HAP-1 (cell line): ENCODE measurements around the gene WWOX.

Experiments
- DNase-seq, 2 experiments: peaks; one replicate each; pipeline ENCODE4 v3.0.0-alpha.2; 2016 to 2020; ENCODE audit warnings: low spot score in 2 of 2
- H3K27me3 ChIP-seq: fragments of 250-450 bp; sonication (Bioruptor Pico); 2 replicates; pipeline ENCODE4 v1.5.1; 2020; ENCODE audit warnings: low read depth, mild to moderate bottlenecking, moderate library complexity
- H3K36me3 ChIP-seq: fragments of 250-450 bp; sonication (Bioruptor Pico); replicated peaks from 2 replicates; pipeline ENCODE4 v1.5.1; 2020; ENCODE audit warnings: mild to moderate bottlenecking
- H3K4me1 ChIP-seq: fragments of 250-450 bp; sonication (Bioruptor Pico); 2 replicates; pipeline ENCODE4 v1.5.1; 2020; ENCODE audit warnings: mild to moderate bottlenecking
- H3K4me3 ChIP-seq: fragments of 250-450 bp; sonication (Bioruptor Pico); 2 replicates; pipeline ENCODE4 v1.5.1; 2020; ENCODE audit warnings: mild to moderate bottlenecking, moderate library complexity
- H3K9me3 ChIP-seq: fragments of 250-450 bp; sonication (Bioruptor Pico); 2 replicates; pipeline ENCODE4 v1.5.1; 2020; ENCODE audit warnings: mild to moderate bottlenecking, moderate library complexity
- in situ Hi-C: fragments of 300-500 bp; cut with MboI; formaldehyde crosslinking; loops from 3 replicates; pipeline ENCODE4 v1.14.3; 2020; ENCODE audit warnings: low sequenced_read_pairs, inconsistent platforms, mixed read lengths

WWOX gene

DNA sequence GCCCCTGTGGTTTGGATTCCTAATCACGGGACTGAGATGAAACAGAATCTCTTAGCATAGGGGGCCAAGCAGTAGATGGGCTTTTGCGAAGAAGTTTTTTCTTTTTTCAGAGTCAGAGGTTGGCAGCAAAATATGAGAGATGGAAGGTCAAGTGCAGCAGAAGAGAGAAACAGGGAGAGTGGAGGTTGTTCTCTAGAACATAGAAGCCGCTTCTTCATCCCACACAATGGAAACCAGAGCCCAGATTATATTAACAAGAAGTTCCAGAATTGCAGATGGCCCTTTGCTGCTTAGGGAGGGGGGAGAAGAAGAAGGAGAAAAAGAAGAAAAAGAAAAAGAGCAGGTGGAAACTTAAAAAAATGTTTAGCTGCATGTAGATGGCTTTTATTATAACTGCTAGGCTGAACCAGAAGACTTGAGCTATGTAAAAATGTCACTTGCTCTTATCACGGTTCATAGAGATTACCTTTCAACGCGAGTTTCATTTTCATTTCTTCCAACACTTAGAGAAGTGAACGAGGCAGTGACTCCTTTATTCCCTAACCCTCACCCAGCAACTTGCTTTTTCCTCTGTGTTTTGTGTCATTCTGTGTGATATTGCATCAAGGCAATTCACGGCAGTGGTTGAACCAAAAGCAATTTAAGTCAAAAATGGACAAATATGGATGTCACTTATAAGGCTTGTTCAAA is 737.5 kb downstream of the WWOX start:
- Histone ChIP-seq H3K9me3 (no peaks in the 10 kb centered on the region), H3K4me1 (no peaks in the 10 kb centered on the region), H3K4me3 (no peak overlapping the region), H3K36me3 (no peaks in the 10 kb centered on the region), H3K27me3 (no peaks in the 10 kb centered on the region)
- in situ Hi-C loops: no loop called here
- no peak for DNase-seq

DNA sequence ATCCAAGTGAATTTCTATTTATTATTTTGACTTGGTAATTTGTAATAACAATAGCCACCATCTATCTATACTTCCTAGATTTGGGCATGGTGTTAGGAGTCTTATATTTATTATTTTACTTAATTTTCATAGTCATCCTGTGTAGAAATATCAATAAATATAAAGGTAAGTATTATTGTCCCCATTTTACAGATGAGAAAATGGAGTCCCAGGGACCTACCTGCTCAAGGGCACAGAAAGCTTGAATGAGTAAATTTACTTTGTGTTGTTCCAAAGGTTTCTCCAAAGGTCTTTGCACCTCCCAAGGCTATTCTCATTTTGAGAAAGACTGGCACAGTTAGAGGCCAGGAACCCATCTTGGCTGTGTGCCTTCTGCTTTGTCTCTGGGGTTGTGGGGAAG is 738.3 kb downstream of the WWOX start:
- Histone ChIP-seq H3K4me1 (no peaks in the 10 kb centered on the region), H3K36me3 (no peaks in the 10 kb centered on the region), H3K27me3 (no peaks in the 10 kb centered on the region), H3K4me3 (no peak overlapping the region), H3K9me3 (no peaks in the 10 kb centered on the region)
- in situ Hi-C loops: no loop called here
- DNase-seq: no peak

DNA sequence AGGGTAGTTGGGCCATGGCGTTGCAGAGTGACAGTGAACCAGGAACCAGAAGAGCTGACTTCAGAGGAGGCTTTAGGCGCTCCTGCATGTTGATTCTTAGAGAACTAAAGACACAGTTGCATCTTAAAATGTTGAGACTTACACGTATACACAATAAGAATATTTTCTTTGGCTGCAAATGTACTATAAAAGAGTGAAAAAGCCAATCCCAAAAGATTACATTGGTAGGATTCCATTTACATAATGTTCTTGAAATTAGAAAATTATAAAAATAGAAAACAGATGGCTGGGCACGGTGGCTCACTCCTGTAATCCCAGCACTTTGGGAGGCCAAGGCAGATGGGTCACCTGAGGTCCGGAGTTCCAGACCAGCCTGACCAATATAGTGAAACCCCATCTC is 738.8 kb downstream of the WWOX start:
- H3K27me3 ChIP-seq: no peaks in the 10 kb centered on the region
- no peaks in the 10 kb centered on the region for H3K4me1 ChIP-seq
- H3K36me3 ChIP-seq: no peaks in the 10 kb centered on the region
- in situ Hi-C loops: no loop called here
- H3K4me3 ChIP-seq: no peak overlapping the region
- DNase-seq: no peak
- no peaks in the 10 kb centered on the region for H3K9me3 ChIP-seq

- in situ Hi-C loops: no loop called here
- Histone ChIP-seq H3K36me3 (no peaks in the 10 kb centered on the region), H3K27me3 (no peaks in the 10 kb centered on the region), H3K4me1 (no peaks in the 10 kb centered on the region), H3K9me3 (no peaks in the 10 kb centered on the region), H3K4me3 (no peak overlapping the region)
- no peak for DNase-seq
These were observed 743.5 kb downstream of the WWOX start for GRCh38 chr16:78842950-78843349.

GRCh38 chr16:78843978-78844377 is 744.5 kb downstream of the WWOX start:
- in situ Hi-C loops: no loop called here
- no peak for DNase-seq
- Histone ChIP-seq H3K4me3 (no peak overlapping the region), H3K27me3 (no peaks in the 10 kb centered on the region), H3K4me1 (no peaks in the 10 kb centered on the region), H3K9me3 (no peaks in the 10 kb centered on the region), H3K36me3 (no peaks in the 10 kb centered on the region)

- Histone ChIP-seq H3K27me3 (no peaks in the 10 kb centered on the region), H3K36me3 (no peaks in the 10 kb centered on the region), H3K9me3 (no peaks in the 10 kb centered on the region), H3K4me3 (no peak overlapping the region), H3K4me1 (no peaks in the 10 kb centered on the region)
- in situ Hi-C loops: no loop called here
- no peak for DNase-seq
These were observed 745.2 kb downstream of the WWOX start for GRCh38 chr16:78844682-78845081.

GRCh38 chr16:78851266-78851665 is 751.8 kb downstream of the WWOX start:
- in situ Hi-C loops: loop anchor here (25.0 kb wide), 1 partner anchor 111 kb away; no protein-coding TSS in a partner anchor
- DNase-seq: no peak

GRCh38 chr16:78852081-78852635 is 752.7 kb downstream of the WWOX start:
- H3K27me3 ChIP-seq: no peaks in the 10 kb centered on the region
- no peaks in the 10 kb centered on the region for H3K4me1 ChIP-seq
- in situ Hi-C loops: loop anchor here (25.0 kb wide), 1 partner anchor 110 kb away; no protein-coding TSS in a partner anchor
- H3K9me3 ChIP-seq: no peaks in the 10 kb centered on the region
- no peaks in the 10 kb centered on the region for H3K36me3 ChIP-seq
- H3K4me3 ChIP-seq: no peak overlapping the region
- no peak for DNase-seq

More at GRCh38 chr16:78851266-78851665, 751.8 kb downstream of the WWOX start:
- H3K27me3 ChIP-seq: no peaks in the 10 kb centered on the region
- H3K4me3 ChIP-seq: no peak overlapping the region
- no peaks in the 10 kb centered on the region for H3K36me3 ChIP-seq
- H3K9me3 ChIP-seq: no peaks in the 10 kb centered on the region
- H3K4me1 ChIP-seq: no peaks in the 10 kb centered on the region

DNA sequence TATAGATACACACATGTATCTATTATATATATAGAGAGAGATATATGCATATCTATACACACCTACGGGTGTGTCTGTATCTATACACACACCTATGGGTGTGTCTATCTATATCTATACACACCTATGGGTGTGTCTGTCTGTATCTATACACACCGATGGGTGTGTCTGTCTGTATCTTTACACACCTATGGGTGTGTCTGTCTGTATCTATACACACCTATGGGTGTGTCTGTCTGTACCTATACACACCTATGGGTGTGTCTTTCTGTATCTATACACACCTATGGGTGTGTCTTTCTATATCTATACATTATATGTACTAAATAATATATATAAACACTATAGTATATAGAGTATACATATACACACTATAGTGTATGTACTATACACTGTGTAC is 762.6 kb downstream of the WWOX start:
- no peaks in the 10 kb centered on the region for H3K4me1 ChIP-seq
- DNase-seq: no peak
- in situ Hi-C loops: loop anchor here (25.0 kb wide), 1 partner anchor 100 kb away; no protein-coding TSS in a partner anchor
- no peaks in the 10 kb centered on the region for H3K27me3 ChIP-seq
- no peaks in the 10 kb centered on the region for H3K36me3 ChIP-seq
- H3K4me3 ChIP-seq: no peak overlapping the region
- no peaks in the 10 kb centered on the region for H3K9me3 ChIP-seq

DNA sequence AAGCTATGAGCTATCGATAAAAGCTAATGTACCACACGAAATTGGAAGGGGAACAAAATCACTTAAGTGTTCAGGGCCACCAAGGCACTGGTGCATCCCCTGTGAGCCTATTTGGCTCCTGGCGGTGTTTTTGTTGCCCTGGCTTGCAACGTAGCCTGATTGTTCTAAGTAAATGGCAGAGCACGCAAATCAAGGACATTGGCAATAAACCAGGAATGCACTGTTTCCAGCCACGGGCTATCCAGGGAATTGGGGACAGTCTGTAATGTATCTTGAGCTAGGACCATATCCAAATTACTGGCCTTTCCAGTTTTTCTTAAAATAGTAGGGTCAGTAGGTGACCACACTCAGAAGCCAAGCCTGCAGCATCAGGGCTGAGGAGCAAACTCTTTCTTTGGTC is 767.1 kb downstream of the WWOX start:
- Histone ChIP-seq H3K27me3 (no peaks in the 10 kb centered on the region), H3K36me3 (no peaks in the 10 kb centered on the region)
- in situ Hi-C loops: loop anchor here (25.0 kb wide), 1 partner anchor 96 kb away; no protein-coding TSS in a partner anchor

GRCh38 chr16:78869492-78869891 is 770.0 kb downstream of the WWOX start:
- in situ Hi-C loops: loop anchor here (25.0 kb wide), 1 partner anchor 93 kb away; no protein-coding TSS in a partner anchor
- Histone ChIP-seq H3K9me3 (no peaks in the 10 kb centered on the region), H3K27me3 (no peaks in the 10 kb centered on the region), H3K4me3 (no peak overlapping the region), H3K36me3 (no peaks in the 10 kb centered on the region), H3K4me1 (no peaks in the 10 kb centered on the region)
- no peak for DNase-seq

More for the DNA sequence above, 767.1 kb downstream of the WWOX start:
- Histone ChIP-seq H3K9me3 (no peaks in the 10 kb centered on the region), H3K4me1 (no peaks in the 10 kb centered on the region), H3K4me3 (no peak overlapping the region)
- DNase-seq: no peak

GRCh38 chr16:78871241-78871640 is 771.8 kb downstream of the WWOX start:
- in situ Hi-C loops: loop anchor here (25.0 kb wide), 1 partner anchor 91 kb away; no protein-coding TSS in a partner anchor
- Histone ChIP-seq H3K36me3 (no peaks in the 10 kb centered on the region), H3K4me3 (no peak overlapping the region), H3K9me3 (no peaks in the 10 kb centered on the region), H3K27me3 (no peaks in the 10 kb centered on the region), H3K4me1 (no peaks in the 10 kb centered on the region)
- no peak for DNase-seq

DNA sequence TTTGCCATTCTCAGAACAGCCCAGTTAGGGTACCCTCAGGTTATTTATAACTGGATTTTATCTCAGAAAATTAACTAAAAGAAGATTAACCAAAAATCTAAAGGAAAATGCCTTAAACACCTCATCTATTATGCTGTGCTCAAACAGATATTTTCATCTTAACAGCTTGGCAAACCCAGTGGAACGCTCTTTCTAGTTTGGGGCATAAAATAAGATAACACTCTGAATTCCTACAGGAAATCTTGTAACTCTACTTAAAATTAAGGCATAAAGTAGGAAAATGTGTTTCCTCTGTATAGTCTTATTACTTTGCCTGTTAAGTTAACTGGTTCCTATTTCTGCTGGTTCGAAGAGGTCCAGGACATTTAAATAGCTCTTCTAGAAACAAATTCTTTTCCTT is 777.2 kb downstream of the WWOX start:
- no peaks in the 10 kb centered on the region for H3K27me3 ChIP-seq
- no peaks in the 10 kb centered on the region for H3K4me1 ChIP-seq
- no peak for DNase-seq
- in situ Hi-C loops: no loop called here
- H3K9me3 ChIP-seq: no peaks in the 10 kb centered on the region
- H3K4me3 ChIP-seq: no peak overlapping the region
- no peaks in the 10 kb centered on the region for H3K36me3 ChIP-seq

DNA sequence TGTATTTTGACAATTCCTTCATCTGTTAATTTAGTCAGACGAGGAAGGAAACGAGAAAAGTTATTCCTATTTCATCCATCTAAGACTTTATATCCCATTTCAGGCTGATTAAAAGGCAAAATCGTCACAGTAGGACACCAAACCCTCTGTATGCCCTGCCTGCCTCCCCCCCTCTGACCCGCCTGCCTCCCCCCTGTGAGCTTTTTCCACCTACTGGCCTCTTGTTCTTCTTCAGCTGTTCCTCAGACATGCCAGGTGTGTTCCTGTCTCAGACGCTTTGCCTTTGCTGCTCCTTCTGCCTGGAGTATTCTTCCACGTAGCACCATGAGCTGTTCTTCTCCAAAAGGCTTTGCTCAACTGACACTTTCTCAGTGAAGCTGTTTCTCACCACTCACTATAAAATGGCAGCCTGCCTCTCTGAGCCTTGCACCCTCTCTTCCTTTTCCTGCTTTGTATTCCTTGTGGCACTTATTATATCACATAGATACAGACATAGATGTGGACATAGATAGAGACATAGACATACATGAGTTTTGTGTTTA is 777.7 kb downstream of the WWOX start:
- Histone ChIP-seq H3K27me3 (no peaks in the 10 kb centered on the region), H3K4me3 (no peak overlapping the region), H3K9me3 (no peaks in the 10 kb centered on the region), H3K4me1 (no peaks in the 10 kb centered on the region), H3K36me3 (no peaks in the 10 kb centered on the region)
- no peak for DNase-seq
- in situ Hi-C loops: no loop called here
